ENCODE measurements around the gene HDAC4. TPM values are rescaled to one million over a fixed set of nuclear protein-coding genes. Genes with fewer than 3 reads are reported as not detected.

Gene HDAC4
- total RNA-seq, 1 donor = 20.3 TPM

GRCh38 chr2:239337877-239338484 lies 62.8 kb downstream of the HDAC4 start:
- DNase-seq (ENCODE audit: low read depth) = no peak
- no peak overlapping the region for H3K4me3 ChIP-seq (ENCODE audit: low read depth, low read length)
- TF ChIP-seq CTCF (IDR thresholded peaks at IDR 0.05; ENCODE audit: insufficient read depth, low read depth, low read length) = no peak

GRCh38 chr2:239337122-239337876 lies 63.5 kb downstream of the HDAC4 start:
- H3K4me3 ChIP-seq (ENCODE audit: low read depth, low read length) = no peak overlapping the region
- TF ChIP-seq CTCF (IDR thresholded peaks at IDR 0.05; ENCODE audit: insufficient read depth, low read depth, low read length) = no peak
- DNase-seq (ENCODE audit: low read depth) = no peak

GRCh38 chr2:239331560-239331959 lies 69.3 kb downstream of the HDAC4 start:
- no peak for TF ChIP-seq CTCF (IDR thresholded peaks at IDR 0.05; ENCODE audit: insufficient read depth, low read depth, low read length)
- no peak overlapping the region for H3K4me3 ChIP-seq (ENCODE audit: low read depth, low read length)
- DNase-seq (ENCODE audit: low read depth) = no peak

GRCh38 chr2:239330836-239331235 lies 70.0 kb downstream of the HDAC4 start:
- TF ChIP-seq CTCF (IDR thresholded peaks at IDR 0.05; ENCODE audit: insufficient read depth, low read depth, low read length) = no peak
- no peak overlapping the region for H3K4me3 ChIP-seq (ENCODE audit: low read depth, low read length)
- no peak for DNase-seq (ENCODE audit: low read depth)

- H3K4me3 ChIP-seq (ENCODE audit: low read depth, low read length) = no peak overlapping the region
- DNase-seq (ENCODE audit: low read depth) = no peak
- TF ChIP-seq CTCF (IDR thresholded peaks at IDR 0.05; ENCODE audit: insufficient read depth, low read depth, low read length) = no peak
Observed at GRCh38 chr2:239329972-239330572, 70.7 kb downstream of the HDAC4 start.

- no peak for TF ChIP-seq CTCF (IDR thresholded peaks at IDR 0.05; ENCODE audit: insufficient read depth, low read depth, low read length)
- H3K4me3 ChIP-seq (ENCODE audit: low read depth, low read length) = no peak overlapping the region
- DNase-seq (ENCODE audit: low read depth) = peak; percentile 55
Observed at GRCh38 chr2:239329284-239329971, 71.4 kb downstream of the HDAC4 start.

Data from fibroblast of villous mesenchyme (primary cell).